Activated T-cell treated with anti-CD3 and anti-CD28 coated beads, Interleukin-2, amount 50 U/mL, for 4 hours (primary cell): ENCODE data around the gene FBXL16. TPM values are rescaled to one million over a fixed set of nuclear protein-coding genes. Genes with fewer than 3 reads are reported as not detected.
A peak's percentile ranks its signal among the peaks of the same experiment; 100 is the strongest.

Experiments
- ATAC-seq, 2 donors: fragments of 200-7000 bp; cut with Tn5 transposase; one replicate each; pipeline ENCODE4 v1.10.0; 2021
- DNase-seq: peaks from one replicate; pipeline ENCODE4 v3.0.0-alpha.2; 2020
- H3K27me3 Mint-ChIP-seq: one replicate; pipeline ENCODE4 v1.8.0; 2021; ENCODE audit warnings: low read depth, mixed read lengths
- H3K36me3 Mint-ChIP-seq: one replicate; pipeline ENCODE4 v1.8.0; 2022; ENCODE audit warnings: mixed read lengths; ENCODE audit not compliant: insufficient read depth
- H3K4me1 Mint-ChIP-seq: one replicate; pipeline ENCODE4 v1.8.0; 2021; ENCODE audit warnings: low read depth, mixed read lengths
- H3K4me3 Mint-ChIP-seq: one replicate; pipeline ENCODE4 v1.8.0; 2021; ENCODE audit warnings: mild to moderate bottlenecking, moderate library complexity, mixed read lengths
- H3K9me3 Mint-ChIP-seq: one replicate; pipeline ENCODE4 v1.8.0; 2021; ENCODE audit warnings: mixed read lengths
- total RNA-seq, 3 donors: library from RNA; stranded (reverse); gene quantifications; one replicate each; pipeline ENCODE4 v1.2.1, GENCODE V29; 2021

The FBXL16 gene
- total RNA-seq, 3 donors from 2014 or later, result 2.0 to 6.0 (median 4.8) TPM

DNA sequence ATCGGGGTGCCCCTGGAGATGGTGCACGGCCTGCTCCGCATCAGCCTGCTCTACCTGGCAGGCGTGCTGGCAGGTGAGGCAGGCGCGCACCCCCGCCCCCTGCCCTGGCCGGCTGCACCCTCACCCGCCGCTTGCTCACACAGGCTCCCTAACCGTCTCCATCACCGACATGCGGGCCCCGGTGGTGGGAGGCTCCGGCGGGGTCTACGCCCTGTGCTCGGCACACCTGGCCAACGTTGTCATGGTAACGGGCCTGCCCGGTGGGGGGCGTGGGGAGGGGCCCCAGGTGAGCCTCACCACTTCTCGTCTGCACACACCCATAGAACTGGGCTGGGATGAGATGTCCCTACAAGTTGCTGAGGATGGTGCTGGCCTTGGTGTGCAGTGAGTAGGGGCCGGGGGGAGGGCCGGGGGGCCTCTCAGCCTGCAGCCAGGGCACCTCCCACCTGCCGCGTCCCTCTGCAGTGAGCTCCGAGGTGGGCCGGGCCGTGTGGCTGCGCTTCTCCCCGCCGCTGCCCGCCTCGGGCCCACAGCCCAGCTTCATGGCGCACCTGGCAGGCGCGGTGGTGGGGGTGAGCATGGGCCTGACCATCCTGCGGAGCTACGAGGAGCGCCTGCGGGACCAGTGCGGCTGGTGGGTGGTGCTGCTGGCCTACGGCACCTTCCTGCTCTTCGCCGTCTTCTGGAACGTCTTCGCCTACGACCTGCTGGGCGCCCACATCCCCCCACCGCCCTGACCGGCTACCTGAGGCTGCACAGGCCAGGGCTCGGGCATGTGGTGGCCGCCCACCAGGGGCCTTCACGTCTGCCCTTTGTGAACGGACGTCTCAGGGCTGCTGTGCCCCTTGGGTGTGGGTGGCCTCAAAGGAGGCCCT, 28.0 kb downstream of the FBXL16 start:
- H3K27me3 Mint-ChIP-seq, result peaks cover 11% of the 10 kb centered on the region
- H3K4me1 Mint-ChIP-seq, result peaks cover 22% of the 10 kb centered on the region
- no peaks in the 10 kb centered on the region for H3K9me3 Mint-ChIP-seq
- DNase-seq (no peak), ATAC-seq (no peak)
- peaks cover 12% of the 10 kb centered on the region for H3K36me3 Mint-ChIP-seq
- H3K4me3 Mint-ChIP-seq, result no peak overlapping the region

- DNase-seq, result no peak
- H3K27me3 Mint-ChIP-seq, result peaks cover 11% of the 10 kb centered on the region
- H3K9me3 Mint-ChIP-seq, result no peaks in the 10 kb centered on the region
- no peak for ATAC-seq
- H3K36me3 Mint-ChIP-seq, result peaks cover 8% of the 10 kb centered on the region
- H3K4me1 Mint-ChIP-seq, result peaks cover 18% of the 10 kb centered on the region
- no peak overlapping the region for H3K4me3 Mint-ChIP-seq
These were observed 28.7 kb downstream of the FBXL16 start for GRCh38 chr16:676913-677312.

DNA sequence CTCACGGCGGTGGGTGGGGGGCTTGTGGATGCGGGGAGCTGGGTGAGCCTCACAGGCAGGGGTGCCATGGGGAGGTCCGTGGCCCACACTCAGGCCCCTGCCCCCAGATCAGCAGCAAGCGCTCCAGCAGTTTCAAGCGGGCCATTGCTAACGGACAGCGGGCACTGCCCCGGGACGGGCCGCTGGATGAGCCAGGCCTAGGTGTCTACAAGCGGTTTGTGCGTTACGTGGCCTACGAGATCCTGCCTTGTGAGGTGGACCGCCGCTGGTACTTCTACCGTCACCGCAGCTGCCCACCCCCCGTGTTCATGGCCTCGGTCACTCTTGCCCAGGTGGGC, 29.1 kb downstream of the FBXL16 start:
- no peak for ATAC-seq
- DNase-seq, result no peak
- Mint-ChIP-seq H3K27me3 (peaks cover 11% of the 10 kb centered on the region), H3K4me3 (no peak overlapping the region), H3K4me1 (peaks cover 15% of the 10 kb centered on the region), H3K9me3 (no peaks in the 10 kb centered on the region), H3K36me3 (peaks cover 6% of the 10 kb centered on the region)

GRCh38 chr16:675884-676564, 29.6 kb downstream of the FBXL16 start:
- Mint-ChIP-seq H3K27me3 (peaks cover 11% of the 10 kb centered on the region), H3K9me3 (no peaks in the 10 kb centered on the region), H3K36me3 (peaks cover 5% of the 10 kb centered on the region), H3K4me3 (no peak overlapping the region), H3K4me1 (peaks cover 10% of the 10 kb centered on the region)
- ATAC-seq (no peak), DNase-seq (no peak)

DNA sequence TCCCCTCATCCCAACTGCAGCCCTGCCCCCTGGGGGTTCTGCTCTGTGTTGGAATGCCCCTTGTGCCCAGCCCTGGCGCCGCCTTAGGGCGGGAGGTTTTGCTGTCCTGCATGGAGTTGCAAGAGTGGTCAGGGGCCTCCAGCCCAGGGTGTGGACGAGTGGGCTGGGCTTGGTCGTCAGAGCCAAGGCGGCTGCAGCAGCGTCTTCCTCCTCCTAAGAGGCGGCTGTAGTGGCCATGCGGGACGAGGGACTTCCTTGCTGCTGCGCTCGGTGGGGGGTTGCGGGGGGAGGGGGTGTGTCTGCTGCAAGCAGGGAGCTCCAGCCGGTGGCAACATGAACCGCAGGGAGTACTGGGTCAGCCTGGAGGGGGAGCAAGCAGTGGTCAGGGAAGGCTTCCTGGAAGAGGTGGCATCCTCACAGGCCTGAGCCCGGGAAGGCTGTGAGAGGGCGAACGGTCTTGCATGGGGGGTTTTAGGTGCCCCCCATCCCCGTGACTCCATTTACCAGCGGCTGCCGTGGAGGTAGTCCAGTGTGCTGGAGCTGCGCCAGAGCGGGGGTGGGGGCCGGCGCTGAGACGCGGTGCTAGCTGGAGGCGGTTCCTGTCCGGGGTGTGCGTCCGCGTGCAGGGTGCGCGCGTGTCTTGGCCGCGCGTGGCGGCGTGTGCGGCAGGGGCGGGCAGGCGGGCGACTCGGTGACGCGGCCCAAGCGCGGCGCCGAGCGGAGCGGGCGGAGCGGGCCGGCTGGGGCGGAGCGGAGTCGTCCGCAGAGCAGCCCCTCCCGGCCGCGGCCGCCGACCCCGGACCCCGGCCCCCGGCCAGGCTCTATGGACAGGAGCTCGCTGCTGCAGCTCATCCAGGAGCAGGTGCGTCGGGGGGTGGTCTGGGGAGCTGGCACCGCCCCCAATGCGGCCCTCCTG, 30.4 kb downstream of the FBXL16 start, which contains the start of gene RHBDL1:
RHBDL1 (plus strand) TSS at position 704 of the 916 bp plus-strand sequence; CDS start at position 824, 120 bp downstream.
- H3K27me3 Mint-ChIP-seq, result peaks cover 11% of the 10 kb centered on the region
- peaks cover 8% of the 10 kb centered on the region for H3K4me1 Mint-ChIP-seq
- H3K36me3 Mint-ChIP-seq, result peaks cover 3% of the 10 kb centered on the region
- ATAC-seq, result no peak
- H3K9me3 Mint-ChIP-seq, result no peaks in the 10 kb centered on the region
- H3K4me3 Mint-ChIP-seq, result peak within 1 kb of the TSS; percentile 16
- no peak for DNase-seq

- DNase-seq (no peak), ATAC-seq (no peak)
- H3K27me3 Mint-ChIP-seq, result peaks cover 11% of the 10 kb centered on the region
- no peaks in the 10 kb centered on the region for H3K9me3 Mint-ChIP-seq
- H3K4me3 Mint-ChIP-seq, result no peak overlapping the region
- peaks cover 6% of the 10 kb centered on the region for H3K4me1 Mint-ChIP-seq
- H3K36me3 Mint-ChIP-seq, result peaks cover 6% of the 10 kb centered on the region
These were observed 31.3 kb downstream of the FBXL16 start for GRCh38 chr16:674214-674881.

- Mint-ChIP-seq H3K27me3 (peaks cover 11% of the 10 kb centered on the region), H3K4me1 (peaks cover 7% of the 10 kb centered on the region), H3K36me3 (peaks cover 6% of the 10 kb centered on the region), H3K9me3 (no peaks in the 10 kb centered on the region), H3K4me3 (no peak overlapping the region)
- DNase-seq (no peak), ATAC-seq (no peak)
These were observed 32.1 kb downstream of the FBXL16 start for GRCh38 chr16:673399-673991.

DNA sequence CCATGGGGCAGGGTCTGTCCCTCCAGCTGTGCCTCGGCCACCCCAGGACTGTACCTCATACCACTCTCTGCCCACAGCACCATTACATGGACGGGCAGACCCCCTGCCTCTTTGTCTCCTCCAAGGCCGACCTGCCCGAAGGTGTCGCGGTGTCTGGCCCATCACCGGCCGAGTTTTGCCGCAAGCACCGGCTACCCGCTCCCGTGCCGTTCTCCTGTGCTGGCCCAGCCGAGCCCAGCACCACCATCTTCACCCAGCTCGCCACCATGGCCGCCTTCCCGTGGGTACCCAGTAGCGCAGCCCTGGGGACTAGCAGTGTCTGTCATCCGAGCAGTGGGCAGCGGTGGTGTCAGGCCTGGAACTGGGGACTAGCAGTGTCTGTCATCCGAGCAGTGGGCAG, 32.8 kb downstream of the FBXL16 start:
- H3K9me3 Mint-ChIP-seq, result no peaks in the 10 kb centered on the region
- no peak overlapping the region for H3K4me3 Mint-ChIP-seq
- DNase-seq, result no peak
- H3K4me1 Mint-ChIP-seq, result peaks cover 7% of the 10 kb centered on the region
- no peak for ATAC-seq
- peaks cover 6% of the 10 kb centered on the region for H3K36me3 Mint-ChIP-seq
- peaks cover 11% of the 10 kb centered on the region for H3K27me3 Mint-ChIP-seq

DNA sequence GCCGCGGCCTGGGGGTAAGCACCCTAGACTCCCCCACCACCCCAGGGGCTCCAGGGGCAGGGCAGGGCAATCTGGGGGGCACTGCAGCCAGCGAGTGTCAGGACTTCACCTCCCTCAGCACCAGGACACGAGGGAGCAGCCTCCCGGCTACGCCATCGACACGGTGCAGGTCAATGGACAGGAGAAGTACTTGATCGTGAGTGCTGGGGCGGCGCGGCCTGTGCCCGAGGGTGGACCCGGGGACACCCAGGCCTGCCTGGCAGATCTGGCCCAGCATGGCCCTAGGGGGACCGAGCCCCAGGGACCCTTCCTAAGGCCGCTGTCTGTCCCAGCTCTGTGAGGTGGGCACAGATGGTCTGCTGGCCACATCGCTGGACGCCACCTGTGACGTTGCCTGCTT, 33.2 kb downstream of the FBXL16 start:
- DNase-seq, result no peak
- no peaks in the 10 kb centered on the region for H3K9me3 Mint-ChIP-seq
- H3K27me3 Mint-ChIP-seq, result peaks cover 11% of the 10 kb centered on the region
- peaks cover 11% of the 10 kb centered on the region for H3K4me1 Mint-ChIP-seq
- peaks cover 6% of the 10 kb centered on the region for H3K36me3 Mint-ChIP-seq
- no peak for ATAC-seq
- H3K4me3 Mint-ChIP-seq, result no peak overlapping the region

GRCh38 chr16:671353-672131, 34.1 kb downstream of the FBXL16 start:
- peaks cover 6% of the 10 kb centered on the region for H3K36me3 Mint-ChIP-seq
- no peak overlapping the region for H3K4me3 Mint-ChIP-seq
- peaks cover 6% of the 10 kb centered on the region for H3K27me3 Mint-ChIP-seq
- H3K9me3 Mint-ChIP-seq, result no peaks in the 10 kb centered on the region
- ATAC-seq, result no peak
- peaks cover 11% of the 10 kb centered on the region for H3K4me1 Mint-ChIP-seq
- no peak for DNase-seq

DNA sequence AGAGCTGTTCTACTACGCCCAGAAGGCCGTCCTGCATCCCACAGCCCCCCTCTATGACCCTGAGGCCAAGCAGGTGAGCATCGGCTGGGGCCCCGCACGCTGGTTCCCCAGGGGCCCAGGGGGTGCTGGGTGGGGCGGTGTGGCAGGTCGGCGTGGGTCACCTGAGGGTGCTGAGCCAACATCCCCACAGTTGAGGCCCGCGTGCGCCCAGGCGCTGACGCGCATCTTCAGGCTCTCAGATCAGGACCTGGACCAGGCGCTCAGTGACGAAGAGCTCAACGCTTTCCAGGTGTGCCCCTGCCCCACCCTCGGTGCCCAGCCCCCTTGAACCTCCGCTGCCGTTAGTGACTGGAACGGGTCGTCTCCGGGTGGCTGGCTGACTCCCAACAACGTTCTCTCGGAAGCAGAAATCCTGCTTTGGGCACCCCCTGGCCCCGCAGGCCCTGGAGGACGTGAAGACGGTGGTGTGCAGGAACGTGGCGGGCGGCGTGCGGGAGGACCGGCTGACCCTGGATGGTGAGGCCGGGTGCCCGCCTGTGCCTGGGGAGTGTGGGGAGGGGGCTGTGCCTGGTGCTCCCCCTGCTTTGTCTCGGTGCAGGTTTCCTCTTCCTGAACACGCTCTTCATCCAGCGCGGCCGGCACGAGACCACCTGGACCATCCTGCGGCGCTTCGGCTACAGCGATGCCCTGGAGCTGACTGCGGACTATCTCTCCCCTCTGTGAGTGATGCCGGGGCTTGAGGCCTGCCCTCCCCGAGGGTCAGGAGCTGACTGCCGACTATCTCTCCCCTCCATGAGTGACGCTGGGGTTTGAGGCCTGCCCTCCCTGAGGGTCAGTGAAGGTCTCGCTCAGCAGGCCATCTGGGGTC, 34.9 kb downstream of the FBXL16 start:
- peak overlapping the region; percentile 42 for H3K4me3 Mint-ChIP-seq
- H3K36me3 Mint-ChIP-seq, result peaks cover 6% of the 10 kb centered on the region
- H3K9me3 Mint-ChIP-seq, result no peaks in the 10 kb centered on the region
- H3K4me1 Mint-ChIP-seq, result peaks cover 11% of the 10 kb centered on the region
- ATAC-seq (no peak), DNase-seq (no peak)
- H3K27me3 Mint-ChIP-seq, result peaks cover 6% of the 10 kb centered on the region

DNA sequence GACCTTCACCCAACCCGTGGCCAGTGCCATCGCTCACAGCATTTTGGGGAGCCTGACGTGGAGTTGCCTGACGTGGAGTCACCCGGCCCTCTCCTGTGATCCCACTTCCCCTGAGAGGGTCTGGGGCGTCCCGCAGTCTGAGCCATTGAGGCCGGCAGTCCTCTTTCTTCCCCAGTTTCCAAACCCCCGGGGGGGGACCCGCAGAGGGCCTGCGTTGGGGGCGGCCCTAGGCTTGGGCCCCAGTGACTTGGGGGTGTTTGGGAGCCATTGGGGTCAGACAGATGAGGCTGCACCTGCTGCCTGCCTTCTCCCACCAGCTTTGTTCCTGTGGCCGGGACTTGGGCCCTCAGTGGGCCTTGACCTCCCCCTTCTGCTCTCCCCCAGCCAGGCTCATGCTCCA, 35.9 kb downstream of the FBXL16 start:
- peaks cover 7% of the 10 kb centered on the region for H3K4me1 Mint-ChIP-seq
- DNase-seq (no peak), ATAC-seq (no peak)
- H3K36me3 Mint-ChIP-seq, result peaks cover 6% of the 10 kb centered on the region
- H3K4me3 Mint-ChIP-seq, result peak overlapping the region; percentile 80
- peaks cover under 1% of the 10 kb centered on the region for H3K27me3 Mint-ChIP-seq
- H3K9me3 Mint-ChIP-seq, result no peaks in the 10 kb centered on the region
